ENCODE results near the gene SLC6A9. TPM values are rescaled to one million over a fixed set of nuclear protein-coding genes. Genes with fewer than 3 reads are reported as not detected.

The SLC6A9 gene
- total and polyA plus RNA-seq, 4 experiments from 2014 or later = 0.75 to 0.84 TPM; not detected in 2

DNA sequence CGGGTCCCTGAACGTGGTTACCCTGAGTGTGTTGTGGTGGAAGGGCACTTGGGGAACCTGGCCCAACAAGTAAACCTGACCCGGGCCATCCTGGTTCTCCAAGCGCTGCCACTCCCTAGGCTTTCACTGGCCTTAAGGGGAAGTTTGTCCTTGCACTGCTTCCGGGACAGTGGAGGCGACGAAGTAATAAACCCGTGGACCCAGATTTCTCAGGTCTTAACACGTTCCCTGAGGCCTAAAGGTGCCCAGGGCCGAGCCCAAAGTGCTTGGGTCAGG, 40.1 kb downstream of the SLC6A9 start:
- peaks cover 0 to 4% of the 10 kb centered on the region in 2 donors for H3K36me3 Mint-ChIP-seq
- H3K4me1 Mint-ChIP-seq = peaks cover 5 to 21% (median 14%) of the 10 kb centered on the region in 4 donors

GRCh38 chr1:43990271-43991199, 40.7 kb downstream of the SLC6A9 start:
- no peak for DNase-seq
- Mint-ChIP-seq H3K27ac (peak overlapping the region in 4 of 7 donors; percentile 71 to 94 (median 92)), H3K36me3 (peaks cover 0 to 4% of the 10 kb centered on the region in 2 donors), H3K4me3 (peak overlapping the region; percentile 92 to 98 (median 94)), H3K9me3 (peaks cover 0 to 2% (median 0%) of the 10 kb centered on the region in 8 donors), H3K27me3 (no peaks in the 10 kb centered on the region), H3K4me1 (peaks cover 5 to 21% (median 14%) of the 10 kb centered on the region in 4 donors)
- ChIA-PET POLR2A (ENCODE audit: partially characterized antibody) (interaction anchor here (0.9 to 2.6 kb wide), 5 partner anchors 15 to 43 kb away, joined by 3 to 15 read pairs (median 5); partner anchors contain the start of genes ATP6V0B, DPH2 and IPO13), CTCF (ENCODE audit: partially characterized antibody) (interaction anchor here (1.4 to 2.7 kb wide), 4 partner anchors 16 to 58 kb away, joined by 4 to 8 read pairs (median 6); partner anchors contain the start of gene ATP6V0B)
- Histone ChIP-seq H3K27ac (ENCODE audit: low read depth, low read length) (peak overlapping the region; percentile 70), H3K9me3 (ENCODE audit: control insufficient read depth in 1 of 2, low read length in 2 of 2) (no peaks in the 10 kb centered on the region), H3K4me1 (ENCODE audit: insufficient read depth, low read length) (peaks cover 14% of the 10 kb centered on the region), H3K27me3 (ENCODE audit: insufficient read depth, low read length) (no peaks in the 10 kb centered on the region), H3K36me3 (ENCODE audit: insufficient read depth, low read length) (no peaks in the 10 kb centered on the region), H3K4me3 (ENCODE audit: low read length in 2 of 2) (peak overlapping the region; percentile 46 to 74)
- intact Hi-C loops (cut with micrococcal nuclease) = loop anchor here (1.0 kb wide), 3 partner anchors 15 to 44 kb away; partner anchors contain the start of gene IPO13

More for the DNA sequence above, 40.1 kb downstream of the SLC6A9 start:
- Mint-ChIP-seq H3K27me3 (no peaks in the 10 kb centered on the region), H3K9me3 (peaks cover 0 to 2% (median 0%) of the 10 kb centered on the region in 8 donors), H3K4me3 (peak overlapping the region; percentile 92 to 98 (median 94)), H3K27ac (peak overlapping the region in 6 of 7 donors; percentile 71 to 95 (median 92))
- Histone ChIP-seq H3K4me1 (ENCODE audit: insufficient read depth, low read length) (peaks cover 14% of the 10 kb centered on the region), H3K27ac (ENCODE audit: low read depth, low read length) (peak overlapping the region; percentile 70), H3K4me3 (ENCODE audit: low read length in 2 of 2) (peak overlapping the region; percentile 46 to 74), H3K9me3 (ENCODE audit: control insufficient read depth in 1 of 2, low read length in 2 of 2) (no peaks in the 10 kb centered on the region), H3K27me3 (ENCODE audit: insufficient read depth, low read length) (no peaks in the 10 kb centered on the region), H3K36me3 (ENCODE audit: insufficient read depth, low read length) (no peaks in the 10 kb centered on the region)
- ChIA-PET POLR2A (ENCODE audit: partially characterized antibody) (interaction anchor here (0.9 to 2.6 kb wide), 4 partner anchors 16 to 44 kb away, joined by 3 to 15 read pairs (median 6); partner anchors contain the start of genes ATP6V0B, DPH2 and IPO13), CTCF (ENCODE audit: partially characterized antibody) (interaction anchor here (1.4 to 2.7 kb wide), 4 partner anchors 15 to 57 kb away, joined by 4 to 8 read pairs (median 6); partner anchors contain the start of gene ATP6V0B)
- intact Hi-C loops (cut with micrococcal nuclease) = loop anchor here (1.0 kb wide), 3 partner anchors 16 to 45 kb away; partner anchors contain the start of gene IPO13
- DNase-seq = no peak

DNA sequence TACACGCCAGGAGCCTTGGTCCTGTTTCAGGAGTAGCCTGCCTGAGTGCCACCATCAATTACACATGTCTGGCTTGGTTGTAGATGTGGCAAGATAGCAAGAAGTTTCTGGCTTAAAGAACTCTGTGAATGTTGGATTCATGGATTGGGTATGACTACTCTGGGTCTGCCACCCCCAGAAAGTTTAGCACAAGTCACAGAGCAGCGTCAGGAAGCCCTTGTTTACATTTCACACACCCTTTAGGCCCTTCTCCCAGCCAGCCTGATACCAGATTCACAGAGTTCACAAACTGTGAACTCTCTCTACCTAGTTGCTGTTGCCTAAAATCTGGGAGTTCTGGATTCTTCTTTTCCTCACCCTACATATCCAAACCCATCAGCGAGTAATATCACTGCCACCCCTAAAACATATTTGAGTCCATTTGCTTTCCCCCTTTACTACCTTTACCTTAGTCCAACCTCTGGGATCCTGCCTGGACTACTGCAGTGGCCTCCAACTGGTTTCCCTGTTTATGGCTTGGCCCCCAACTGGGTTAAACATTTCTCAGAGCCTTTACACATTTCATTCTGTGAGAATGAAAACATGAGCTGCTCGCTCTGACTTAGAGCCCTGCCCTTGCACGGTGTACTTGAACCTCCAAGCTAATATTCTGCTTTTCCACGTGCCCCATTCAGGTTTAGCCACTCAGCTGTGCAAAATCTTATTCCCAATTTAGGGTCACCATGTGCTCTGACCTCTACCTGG, 43.9 kb downstream of the SLC6A9 start:
- Histone ChIP-seq H3K4me3 (ENCODE audit: low read length in 2 of 2) (no peak overlapping the region), H3K27me3 (ENCODE audit: insufficient read depth, low read length) (no peaks in the 10 kb centered on the region), H3K9me3 (ENCODE audit: control insufficient read depth in 1 of 2, low read length in 2 of 2) (no peaks in the 10 kb centered on the region), H3K36me3 (ENCODE audit: insufficient read depth, low read length) (no peaks in the 10 kb centered on the region), H3K4me1 (ENCODE audit: insufficient read depth, low read length) (peaks cover 10% of the 10 kb centered on the region), H3K27ac (ENCODE audit: low read depth, low read length) (no peak overlapping the region)
- ChIA-PET POLR2A (ENCODE audit: partially characterized antibody) (interaction anchor here (1.8 kb wide), 1 partner anchor 9 kb away, joined by 3 read pairs; the partner anchor contains the start of gene B4GALT2), CTCF (ENCODE audit: partially characterized antibody) (interaction anchor here (0.9 to 1.7 kb wide), 3 partner anchors 49 to 61 kb away, joined by 3 to 4 read pairs (median 4); no protein-coding TSS in a partner anchor)
- peak overlapping the region in 2 of 7 donors; percentile 14 to 58 for H3K27ac Mint-ChIP-seq
- no peaks in the 10 kb centered on the region for H3K27me3 Mint-ChIP-seq
- peaks cover 0 to 2% (median 0%) of the 10 kb centered on the region in 8 donors for H3K9me3 Mint-ChIP-seq
- H3K36me3 Mint-ChIP-seq = peaks cover 0 to 4% of the 10 kb centered on the region in 2 donors
- no peak for DNase-seq
- no peak overlapping the region for H3K4me3 Mint-ChIP-seq
- peaks cover 0 to 14% (median 10%) of the 10 kb centered on the region in 4 donors for H3K4me1 Mint-ChIP-seq
- intact Hi-C loops (cut with micrococcal nuclease) = no loop called here

DNA sequence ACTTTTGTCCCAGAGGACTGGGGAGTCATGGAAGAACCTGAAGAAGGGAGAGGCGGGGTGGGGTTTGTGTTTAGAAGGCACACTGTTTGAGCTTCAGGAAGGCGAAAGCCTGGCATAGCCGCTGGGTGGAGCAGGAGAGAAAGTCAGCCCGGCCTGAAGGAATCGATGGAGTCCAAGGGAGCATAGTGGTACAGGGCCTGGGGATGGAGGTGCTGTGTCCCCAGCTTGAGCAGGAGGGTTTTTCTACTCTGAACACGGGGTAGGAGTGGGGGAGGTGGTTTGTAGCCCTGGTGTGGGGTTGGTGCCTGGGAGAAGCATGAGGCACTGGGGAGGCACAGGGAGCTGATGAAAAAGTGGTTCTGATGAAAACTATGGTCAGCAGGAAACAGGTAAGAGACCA, 44.5 kb downstream of the SLC6A9 start:
- Mint-ChIP-seq H3K9me3 (peaks cover 0 to 2% (median 0%) of the 10 kb centered on the region in 8 donors), H3K27me3 (no peaks in the 10 kb centered on the region), H3K36me3 (peaks cover 0 to 2% of the 10 kb centered on the region in 2 donors), H3K27ac (no peak overlapping the region), H3K4me3 (no peak overlapping the region), H3K4me1 (peaks cover 2 to 11% (median 5%) of the 10 kb centered on the region in 4 donors)
- POLR2A ChIA-PET (ENCODE audit: partially characterized antibody) = interaction anchor here (1.8 kb wide), 1 partner anchor 8 kb away, joined by 3 read pairs; the partner anchor contains the start of gene B4GALT2
- Histone ChIP-seq H3K4me1 (ENCODE audit: insufficient read depth, low read length) (peaks cover 6% of the 10 kb centered on the region), H3K27me3 (ENCODE audit: insufficient read depth, low read length) (no peaks in the 10 kb centered on the region), H3K27ac (ENCODE audit: low read depth, low read length) (no peak overlapping the region), H3K4me3 (ENCODE audit: low read length in 2 of 2) (no peak overlapping the region), H3K36me3 (ENCODE audit: insufficient read depth, low read length) (no peaks in the 10 kb centered on the region), H3K9me3 (ENCODE audit: control insufficient read depth in 1 of 2, low read length in 2 of 2) (no peaks in the 10 kb centered on the region)
- intact Hi-C loops (cut with micrococcal nuclease) = no loop called here
- no peak for DNase-seq
- CTCF ChIA-PET (ENCODE audit: partially characterized antibody) = interaction anchor here (1.7 kb wide), 1 partner anchor 61 kb away, joined by 4 read pairs; no protein-coding TSS in a partner anchor

- Histone ChIP-seq H3K27ac (ENCODE audit: low read depth, low read length) (no peak overlapping the region), H3K36me3 (ENCODE audit: insufficient read depth, low read length) (no peaks in the 10 kb centered on the region), H3K4me1 (ENCODE audit: insufficient read depth, low read length) (peaks cover 4% of the 10 kb centered on the region), H3K9me3 (ENCODE audit: control insufficient read depth in 1 of 2, low read length in 2 of 2) (no peaks in the 10 kb centered on the region), H3K4me3 (ENCODE audit: low read length in 2 of 2) (no peak overlapping the region), H3K27me3 (ENCODE audit: insufficient read depth, low read length) (no peaks in the 10 kb centered on the region)
- Mint-ChIP-seq H3K27ac (peak overlapping the region in 1 of 7 donors; percentile 13), H3K4me3 (no peak overlapping the region), H3K9me3 (peaks cover 0 to 2% (median 0%) of the 10 kb centered on the region in 8 donors), H3K36me3 (no peaks in the 10 kb centered on the region), H3K27me3 (no peaks in the 10 kb centered on the region), H3K4me1 (peaks cover 2 to 5% (median 2%) of the 10 kb centered on the region in 4 donors)
- intact Hi-C loops (cut with micrococcal nuclease) = no loop called here
- ChIA-PET POLR2A (ENCODE audit: partially characterized antibody) (no interaction called here), CTCF (ENCODE audit: partially characterized antibody) (no interaction called here)
- no peak for DNase-seq
These were observed 45.2 kb downstream of the SLC6A9 start for GRCh38 chr1:43985984-43986595.

DNA sequence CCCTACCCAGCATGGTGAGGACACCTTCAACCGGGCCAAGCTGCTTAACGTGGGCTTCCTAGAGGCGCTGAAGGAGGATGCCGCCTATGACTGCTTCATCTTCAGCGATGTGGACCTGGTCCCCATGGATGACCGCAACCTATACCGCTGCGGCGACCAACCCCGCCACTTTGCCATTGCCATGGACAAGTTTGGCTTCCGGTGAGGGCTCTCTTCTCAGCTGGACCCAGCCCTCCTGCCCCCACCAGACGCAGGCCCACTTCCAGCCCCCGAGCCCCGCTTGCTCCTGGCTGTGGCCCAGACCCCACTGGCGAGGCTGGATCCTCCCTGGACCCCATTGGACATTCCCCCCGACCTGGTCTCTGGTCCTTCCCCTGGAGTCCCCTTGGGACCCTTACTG, 46.4 kb downstream of the SLC6A9 start:
- H3K4me3 ChIP-seq (ENCODE audit: low read length in 2 of 2) = no peak overlapping the region
- H3K27ac Mint-ChIP-seq = no peak overlapping the region
- H3K36me3 Mint-ChIP-seq = peaks cover 0 to 3% of the 10 kb centered on the region in 2 donors
- no peaks in the 10 kb centered on the region for H3K9me3 ChIP-seq (ENCODE audit: control insufficient read depth in 1 of 2, low read length in 2 of 2)
- no peak for DNase-seq
- no peaks in the 10 kb centered on the region for H3K36me3 ChIP-seq (ENCODE audit: insufficient read depth, low read length)
- peaks cover 6 to 13% (median 8%) of the 10 kb centered on the region in 4 donors for H3K4me1 Mint-ChIP-seq
- H3K9me3 Mint-ChIP-seq = peaks cover 0 to 2% (median 0%) of the 10 kb centered on the region in 8 donors
- no peak overlapping the region for H3K4me3 Mint-ChIP-seq
- H3K27me3 ChIP-seq (ENCODE audit: insufficient read depth, low read length) = no peaks in the 10 kb centered on the region
- ChIA-PET POLR2A (ENCODE audit: partially characterized antibody) (no interaction called here), CTCF (ENCODE audit: partially characterized antibody) (no interaction called here)
- intact Hi-C loops (cut with micrococcal nuclease) = no loop called here
- H3K4me1 ChIP-seq (ENCODE audit: insufficient read depth, low read length) = peaks cover 4% of the 10 kb centered on the region
- no peaks in the 10 kb centered on the region for H3K27me3 Mint-ChIP-seq
- no peak overlapping the region for H3K27ac ChIP-seq (ENCODE audit: low read depth, low read length)
